Neural cell (in vitro differentiated cells): ENCODE results near the gene SLC8A1.

Experiments used
- EP300 ChIP-seq: fragments of 450-650 bp; conservative IDR thresholded peaks from 2 replicates; pipeline ENCODE4 v1.6.1; 2014; ENCODE audit warnings: antibody characterized with exemption, mild to moderate bottlenecking, moderate library complexity; ENCODE audit not compliant: poor library complexity, severe bottlenecking
- EZH2 ChIP-seq: fragments of 200-600, 300-800 bp; shearing (Covaris generic), sonication (generic); IDR thresholded peaks from 2 replicates; pipeline ENCODE4 v1.6.1; 2014; ENCODE audit warnings: antibody characterized with exemption, low read length, borderline replicate concordance, mild to moderate bottlenecking; ENCODE audit not compliant: insufficient read depth, poor library complexity, severe bottlenecking
- MXI1 ChIP-seq: fragments of 450-650 bp; conservative IDR thresholded peaks from 2 replicates; pipeline ENCODE4 v1.6.1; 2014; ENCODE audit warnings: antibody characterized with exemption, mild to moderate bottlenecking; ENCODE audit not compliant: poor library complexity, severe bottlenecking
- REST ChIP-seq: IDR thresholded peaks from 2 replicates; pipeline ENCODE4 v1.6.1; 2012; ENCODE audit warnings: borderline replicate concordance
- SMC3 ChIP-seq: fragments of 450-650 bp; conservative IDR thresholded peaks from 2 replicates; pipeline ENCODE4 v1.6.1; 2014; ENCODE audit warnings: antibody characterized with exemption, mild to moderate bottlenecking, moderate library complexity; ENCODE audit not compliant: poor library complexity
- TF ChIP-seq, protein P1 (sequence below): fragments of 450-650 bp; IDR thresholded peaks from 2 replicates; pipeline ENCODE4 v1.5.1; 2014; ENCODE audit warnings: antibody characterized with exemption, mild to moderate bottlenecking, moderate library complexity; ENCODE audit not compliant: poor library complexity, severe bottlenecking

DNA sequence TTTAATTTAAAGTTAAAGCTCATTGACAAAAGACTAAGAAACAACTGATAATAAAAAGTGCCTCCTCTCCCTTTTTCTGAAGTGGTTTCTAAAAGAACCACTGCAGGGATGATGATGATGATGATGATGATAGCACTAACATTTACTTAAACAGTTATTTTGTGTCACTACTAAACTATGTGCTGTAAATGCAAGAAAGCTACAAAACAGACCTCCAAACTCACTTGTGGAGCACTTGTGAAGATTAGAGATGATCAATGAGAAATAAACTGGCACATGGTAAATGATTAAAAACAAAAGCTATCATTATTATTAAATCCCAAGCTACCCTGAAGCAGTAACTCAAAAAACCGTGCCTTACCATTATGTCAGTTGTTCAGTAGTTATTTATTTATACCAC, 88.7 kb downstream of the SLC8A1 start:
- TF ChIP-seq, protein P1, sequence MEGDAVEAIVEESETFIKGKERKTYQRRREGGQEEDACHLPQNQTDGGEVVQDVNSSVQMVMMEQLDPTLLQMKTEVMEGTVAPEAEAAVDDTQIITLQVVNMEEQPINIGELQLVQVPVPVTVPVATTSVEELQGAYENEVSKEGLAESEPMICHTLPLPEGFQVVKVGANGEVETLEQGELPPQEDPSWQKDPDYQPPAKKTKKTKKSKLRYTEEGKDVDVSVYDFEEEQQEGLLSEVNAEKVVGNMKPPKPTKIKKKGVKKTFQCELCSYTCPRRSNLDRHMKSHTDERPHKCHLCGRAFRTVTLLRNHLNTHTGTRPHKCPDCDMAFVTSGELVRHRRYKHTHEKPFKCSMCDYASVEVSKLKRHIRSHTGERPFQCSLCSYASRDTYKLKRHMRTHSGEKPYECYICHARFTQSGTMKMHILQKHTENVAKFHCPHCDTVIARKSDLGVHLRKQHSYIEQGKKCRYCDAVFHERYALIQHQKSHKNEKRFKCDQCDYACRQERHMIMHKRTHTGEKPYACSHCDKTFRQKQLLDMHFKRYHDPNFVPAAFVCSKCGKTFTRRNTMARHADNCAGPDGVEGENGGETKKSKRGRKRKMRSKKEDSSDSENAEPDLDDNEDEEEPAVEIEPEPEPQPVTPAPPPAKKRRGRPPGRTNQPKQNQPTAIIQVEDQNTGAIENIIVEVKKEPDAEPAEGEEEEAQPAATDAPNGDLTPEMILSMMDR, result no peak
- no peak for TF ChIP-seq MXI1
- no peak for TF ChIP-seq EZH2
- TF ChIP-seq SMC3, result no peak
- no peak for TF ChIP-seq EP300
- no peak for TF ChIP-seq REST
